Muscle of leg (tissue), 11 donors: ENCODE measurements around the gene NBAS. TPM values are rescaled to one million over a fixed set of nuclear protein-coding genes. Genes with fewer than 3 reads are reported as not detected.

ENCODE experiments used
- DNase-seq: peaks from one replicate; pipeline ENCODE4 v3.0.0; 2013
- H3K27ac ChIP-seq: one replicate; pipeline ENCODE4 v1.5.1; 2013; ENCODE audit warnings: mild to moderate bottlenecking, low read length, control low read depth
- H3K27me3 ChIP-seq: one replicate; pipeline ENCODE4 v1.6.1; 2013; ENCODE audit warnings: low read length; ENCODE audit not compliant: control insufficient read depth, insufficient read depth
- H3K36me3 ChIP-seq: one replicate; pipeline ENCODE4 v1.6.1; 2013; ENCODE audit warnings: low read length; ENCODE audit not compliant: control insufficient read depth, insufficient read depth
- H3K4me1 ChIP-seq: one replicate; pipeline ENCODE4 v1.6.1; 2013; ENCODE audit warnings: low read length; ENCODE audit not compliant: control insufficient read depth, insufficient read depth
- H3K4me3 ChIP-seq: one replicate; pipeline ENCODE4 v1.5.1; 2013; ENCODE audit warnings: low read length, control low read depth
- H3K9me3 ChIP-seq: replicated peaks from 2 replicates; pipeline ENCODE4 v1.6.1; 2013; ENCODE audit warnings: low read depth, low read length; ENCODE audit not compliant: control insufficient read depth
- WGBS: methylation state at CpG from one replicate; pipeline ENCODE4 v1.1.5; 2013; ENCODE audit warnings: missing lambda C conversion rate; ENCODE audit not compliant: insufficient coverage; 5-methylcytosine and 5-hydroxymethylcytosine counted together
- polyA plus RNA-seq, 8 donors: library from polyadenylated mRNA; unstranded; fragments of 120-200 nt; gene quantifications; one replicate each; pipeline versions ENCODE4 v1.2.1 to v1.2.3, GENCODE V29; 2013; ENCODE audit warnings: inconsistent platforms in 1 of 8, low replicate concordance in 1 of 8; ENCODE audit not compliant: insufficient read length in 8 of 8, insufficient read depth in 1 of 8
- total RNA-seq: library from RNA; stranded (reverse); fragments of 120-200 nt; gene quantifications from one replicate; pipeline ENCODE4 v1.2.4, GENCODE V29; 2013

Gene NBAS
- total and polyA plus RNA-seq, 9 donors = 33.3 to 57.5 (median 36.1) TPM

GRCh38 chr2:15187702-15188101 is 373.4 kb downstream of the NBAS start:
- Histone ChIP-seq H3K27ac (no peak overlapping the region), H3K9me3 (no peaks in the 10 kb centered on the region), H3K4me3 (no peak overlapping the region), H3K4me1 (no peaks in the 10 kb centered on the region), H3K27me3 (no peaks in the 10 kb centered on the region), H3K36me3 (peaks cover 7% of the 10 kb centered on the region)
- WGBS = 83% methylated on average over 1 of the region's 2 CpGs
- DNase-seq = no peak

GRCh38 chr2:15186118-15186517 is 375.0 kb downstream of the NBAS start:
- no peak for DNase-seq
- H3K4me1 ChIP-seq = no peaks in the 10 kb centered on the region
- no peak overlapping the region for H3K27ac ChIP-seq
- no peaks in the 10 kb centered on the region for H3K9me3 ChIP-seq
- WGBS = no CpG with 5 or more reads among the region's 2 CpGs
- peaks cover 7% of the 10 kb centered on the region for H3K36me3 ChIP-seq
- no peak overlapping the region for H3K4me3 ChIP-seq
- H3K27me3 ChIP-seq = no peaks in the 10 kb centered on the region

DNA sequence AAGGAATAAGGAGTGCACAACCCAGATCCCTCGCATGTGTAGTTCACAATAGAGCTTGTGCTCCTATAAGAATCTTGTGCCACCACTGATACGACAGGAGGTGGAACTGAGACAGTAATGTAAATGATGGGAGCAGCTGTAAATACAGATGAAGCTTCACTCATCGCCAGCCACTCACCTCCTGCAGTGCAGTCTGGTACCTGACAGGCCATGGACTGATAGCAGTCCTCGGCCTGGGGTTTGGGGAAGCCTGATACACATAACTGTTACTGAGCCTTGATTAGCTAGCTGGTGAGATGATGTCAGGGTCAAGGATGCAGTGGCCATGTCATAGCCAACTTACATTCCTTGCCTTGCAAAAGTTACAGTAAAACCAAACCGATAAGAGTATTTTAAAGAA is 376.6 kb downstream of the NBAS start:
- Histone ChIP-seq H3K4me3 (no peak overlapping the region), H3K4me1 (no peaks in the 10 kb centered on the region), H3K36me3 (peaks cover 8% of the 10 kb centered on the region), H3K27me3 (no peaks in the 10 kb centered on the region), H3K27ac (no peak overlapping the region), H3K9me3 (no peaks in the 10 kb centered on the region)
- no peak for DNase-seq
- WGBS = 20% methylated on average over 1 of the region's 5 CpGs

DNA sequence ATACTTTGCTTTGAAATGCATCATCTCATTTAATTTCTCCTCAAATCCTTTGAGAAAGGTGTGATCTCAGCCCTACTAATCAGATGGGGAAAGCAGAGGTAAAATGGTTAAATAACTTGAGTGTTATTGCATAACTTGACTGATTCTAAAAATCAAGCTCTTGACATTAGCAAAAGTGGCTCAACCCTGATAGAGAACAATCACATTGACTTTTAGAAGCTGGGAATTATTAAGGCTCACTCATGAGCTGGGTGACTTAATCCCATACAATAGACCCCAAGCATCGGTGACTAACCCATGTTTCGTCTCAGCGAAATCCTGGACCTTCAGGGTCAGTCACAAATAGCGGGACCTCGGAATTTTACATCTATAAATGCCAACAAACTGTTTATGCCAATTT is 378.9 kb downstream of the NBAS start:
- Histone ChIP-seq H3K9me3 (no peaks in the 10 kb centered on the region), H3K27ac (no peak overlapping the region), H3K36me3 (peaks cover 6% of the 10 kb centered on the region), H3K4me3 (no peak overlapping the region), H3K27me3 (no peaks in the 10 kb centered on the region), H3K4me1 (no peaks in the 10 kb centered on the region)
- 100% methylated on average over 3 of the region's 5 CpGs for WGBS
- no peak for DNase-seq

- Histone ChIP-seq H3K27me3 (no peaks in the 10 kb centered on the region), H3K9me3 (no peaks in the 10 kb centered on the region), H3K4me3 (no peak overlapping the region), H3K36me3 (peaks cover 4% of the 10 kb centered on the region), H3K4me1 (no peaks in the 10 kb centered on the region), H3K27ac (no peak overlapping the region)
- 61% methylated on average over 5 of the region's 5 CpGs for WGBS
- DNase-seq = no peak
These were observed 379.9 kb downstream of the NBAS start for GRCh38 chr2:15181092-15181745.

DNA sequence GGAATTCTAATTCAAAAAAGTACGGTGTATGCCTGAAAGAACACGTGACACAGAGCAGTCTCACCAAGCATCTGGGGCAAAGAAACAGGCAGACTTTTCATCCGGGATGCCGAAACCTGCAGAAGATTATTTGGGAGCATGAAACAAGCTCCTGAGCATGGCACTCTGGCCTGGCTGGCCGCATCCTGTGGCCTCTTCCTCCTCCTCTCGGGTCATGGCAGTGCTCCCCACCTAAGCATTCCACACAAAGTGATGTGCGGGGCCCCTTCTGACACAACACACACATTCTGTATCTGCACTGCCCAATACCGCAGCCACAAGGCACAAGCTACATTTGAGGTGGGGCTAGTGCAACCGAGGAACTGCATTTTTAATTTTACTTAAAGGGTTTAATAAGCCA is 380.8 kb downstream of the NBAS start:
- 65% methylated on average over 5 of the region's 9 CpGs for WGBS

GRCh38 chr2:15178946-15179345 is 382.2 kb downstream of the NBAS start:
- Histone ChIP-seq H3K27ac (no peak overlapping the region), H3K27me3 (no peaks in the 10 kb centered on the region), H3K4me1 (no peaks in the 10 kb centered on the region), H3K36me3 (peaks cover 2% of the 10 kb centered on the region), H3K4me3 (no peak overlapping the region), H3K9me3 (no peaks in the 10 kb centered on the region)
- WGBS = 90% methylated on average over 4 of the region's 14 CpGs
- no peak for DNase-seq

More for the DNA sequence above, 380.8 kb downstream of the NBAS start:
- no peak for DNase-seq
- no peaks in the 10 kb centered on the region for H3K27me3 ChIP-seq
- H3K27ac ChIP-seq = no peak overlapping the region
- no peaks in the 10 kb centered on the region for H3K4me1 ChIP-seq
- H3K9me3 ChIP-seq = no peaks in the 10 kb centered on the region
- peaks cover 3% of the 10 kb centered on the region for H3K36me3 ChIP-seq
- H3K4me3 ChIP-seq = no peak overlapping the region

- Histone ChIP-seq H3K4me1 (no peaks in the 10 kb centered on the region), H3K4me3 (no peak overlapping the region), H3K36me3 (peaks cover 2% of the 10 kb centered on the region), H3K27me3 (no peaks in the 10 kb centered on the region), H3K27ac (no peak overlapping the region), H3K9me3 (no peaks in the 10 kb centered on the region)
- WGBS = 77% methylated on average over 5 of the region's 6 CpGs
- no peak for DNase-seq
These were observed 384.0 kb downstream of the NBAS start for GRCh38 chr2:15177103-15177502.

DNA sequence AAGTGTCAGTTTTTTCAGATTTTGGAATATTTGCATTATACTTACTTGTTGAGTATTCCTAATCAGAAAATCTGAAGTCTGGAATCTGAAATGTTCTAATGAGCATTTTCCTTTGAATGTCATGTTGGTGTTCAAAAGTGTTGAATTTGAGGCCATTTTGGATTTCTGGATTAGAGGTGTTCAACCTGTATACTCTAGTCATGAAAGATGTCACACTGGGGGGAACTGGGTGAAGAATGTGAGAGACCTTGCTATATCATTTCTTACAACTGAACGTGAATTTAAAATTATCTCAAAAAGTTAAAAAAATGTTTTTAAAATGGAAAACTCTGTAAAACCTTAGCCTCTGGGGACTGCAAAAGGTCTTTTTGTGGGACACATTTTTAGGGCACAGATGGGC is 384.5 kb downstream of the NBAS start:
- whole genome bisulfite sequencing = no CpG with 5 or more reads among the region's 1 CpG
- Histone ChIP-seq H3K36me3 (peaks cover 2% of the 10 kb centered on the region), H3K4me1 (no peaks in the 10 kb centered on the region), H3K27ac (no peak overlapping the region), H3K27me3 (no peaks in the 10 kb centered on the region), H3K4me3 (no peak overlapping the region), H3K9me3 (no peaks in the 10 kb centered on the region)
- DNase-seq = no peak

GRCh38 chr2:15174567-15174966 is 386.6 kb downstream of the NBAS start:
- no peak for DNase-seq
- Histone ChIP-seq H3K27me3 (no peaks in the 10 kb centered on the region), H3K27ac (no peak overlapping the region), H3K4me3 (no peak overlapping the region), H3K4me1 (peaks cover 8% of the 10 kb centered on the region), H3K9me3 (no peaks in the 10 kb centered on the region), H3K36me3 (peaks cover 2% of the 10 kb centered on the region)
- WGBS = no CpG with 5 or more reads among the region's 2 CpGs

DNA sequence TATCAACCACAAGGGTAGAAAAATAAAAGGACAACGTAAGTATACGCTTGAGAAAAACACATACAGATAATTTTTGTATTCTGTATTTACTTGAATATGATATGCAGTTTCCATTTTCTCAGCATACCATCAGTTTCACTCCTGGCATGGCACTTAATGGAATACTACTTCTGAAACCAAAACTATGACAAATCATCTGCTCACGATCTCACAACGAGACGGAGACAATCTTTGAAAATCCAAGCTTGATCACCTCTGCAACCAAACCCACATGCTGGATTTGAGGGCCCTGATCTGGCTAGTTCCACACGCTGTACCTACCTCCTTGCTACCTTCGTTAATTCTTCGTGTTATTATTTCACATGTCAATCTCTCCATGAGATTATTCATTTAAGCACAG is 387.6 kb downstream of the NBAS start:
- H3K9me3 ChIP-seq = no peaks in the 10 kb centered on the region
- no peaks in the 10 kb centered on the region for H3K27me3 ChIP-seq
- H3K4me3 ChIP-seq = no peak overlapping the region
- no peak overlapping the region for H3K27ac ChIP-seq
- peaks cover 8% of the 10 kb centered on the region for H3K4me1 ChIP-seq
- 96% methylated on average over 6 of the region's 8 CpGs for WGBS
- no peak for DNase-seq
- peaks cover 3% of the 10 kb centered on the region for H3K36me3 ChIP-seq
